SK-N-SH treated with all-trans-retinoic acid at 6 μM for 48 hours (cell line): ENCODE measurements around the gene EDAR.

Experiments
- ATAC-seq: fragments of 200-7000 bp; cut with Tn5 transposase; 3 replicates; pipeline ENCODE4 v1.9.1; 2020; ENCODE audit warnings: mild to moderate bottlenecking, moderate library complexity
- ARNTL ChIP-seq: fragments of 450-650 bp; formaldehyde crosslinking; IDR thresholded peaks from 2 replicates; pipeline ENCODE4 v1.5.0; 2020; ENCODE audit warnings: low read depth, mild to moderate bottlenecking, moderate library complexity, borderline replicate concordance
- BACH2 ChIP-seq: fragments of 250-450 bp; sonication (Bioruptor Pico); IDR thresholded peaks from 2 replicates; pipeline ENCODE4 v1.9.0; 2021; ENCODE audit warnings: mild to moderate bottlenecking, borderline replicate concordance
- CREB5 ChIP-seq: fragments of 250-450 bp; sonication (Bioruptor Pico); IDR thresholded peaks from 2 replicates; pipeline ENCODE4 v1.5.1; 2020; ENCODE audit warnings: low read depth, mild to moderate bottlenecking, moderate library complexity
- CSDC2 ChIP-seq: fragments of 250-450 bp; sonication (Bioruptor Pico); IDR thresholded peaks from 2 replicates; pipeline ENCODE4 v1.5.0; 2020; ENCODE audit warnings: mild to moderate bottlenecking, moderate library complexity
- ESRRG ChIP-seq: fragments of 250-450 bp; sonication (Bioruptor Pico); IDR thresholded peaks from 2 replicates; pipeline ENCODE4 v1.6.1; 2021; ENCODE audit warnings: mild to moderate bottlenecking
- GLIS3 ChIP-seq: fragments of 250-450 bp; sonication (Bioruptor Pico); IDR thresholded peaks from 2 replicates; pipeline ENCODE4 v1.5.0; 2020; ENCODE audit warnings: mild to moderate bottlenecking, moderate library complexity
- ISL1 ChIP-seq: fragments of 250-450 bp; sonication (Bioruptor Pico); IDR thresholded peaks from 2 replicates; pipeline ENCODE4 v2.1.2; 2022; ENCODE audit warnings: mild to moderate bottlenecking, moderate library complexity
- OSR1 ChIP-seq: fragments of 250-450 bp; sonication (Bioruptor Pico); IDR thresholded peaks from 2 replicates; pipeline ENCODE4 v1.8.0; 2022; ENCODE audit warnings: moderate library complexity, mild to moderate bottlenecking, inconsistent platforms
- PATZ1 ChIP-seq: fragments of 250-450 bp; sonication (Bioruptor Pico); IDR thresholded peaks from 2 replicates; pipeline ENCODE4 v1.8.0; 2020; ENCODE audit warnings: mild to moderate bottlenecking, moderate library complexity, borderline replicate concordance
- POU6F1 ChIP-seq: fragments of 250-450 bp; sonication (Bioruptor Pico); IDR thresholded peaks from 2 replicates; pipeline ENCODE4 v1.8.0; 2021; ENCODE audit warnings: low read depth, mild to moderate bottlenecking, moderate library complexity, borderline replicate concordance
- RARB ChIP-seq: fragments of 250-450 bp; sonication (Bioruptor Pico); IDR thresholded peaks from 2 replicates; pipeline ENCODE4 v1.8.0; 2021; ENCODE audit warnings: mild to moderate bottlenecking, moderate library complexity
- SNAI2 ChIP-seq: fragments of 250-450 bp; sonication (Bioruptor Pico); IDR thresholded peaks from 2 replicates; pipeline ENCODE4 v1.5.0; 2020; ENCODE audit warnings: mild to moderate bottlenecking, moderate library complexity
- TCF4 ChIP-seq: fragments of 250-450 bp; sonication (Bioruptor Pico); IDR thresholded peaks from 2 replicates; pipeline ENCODE4 v1.8.0; 2021; ENCODE audit warnings: mild to moderate bottlenecking, moderate library complexity, borderline replicate concordance
- TOX ChIP-seq: fragments of 250-450 bp; sonication (Bioruptor Pico); IDR thresholded peaks from 2 replicates; pipeline ENCODE4 v1.8.0; 2021; ENCODE audit warnings: mild to moderate bottlenecking, moderate library complexity, borderline replicate concordance
- TSHZ2 ChIP-seq: fragments of 250-450 bp; sonication (Bioruptor Pico); IDR thresholded peaks from 2 replicates; pipeline ENCODE4 v1.5.0; 2020; ENCODE audit warnings: mild to moderate bottlenecking, moderate library complexity
- ZC3H10 ChIP-seq: fragments of 250-450 bp; sonication (Bioruptor Pico); IDR thresholded peaks from 2 replicates; pipeline ENCODE4 v1.5.1; 2021; ENCODE audit warnings: mild to moderate bottlenecking, moderate library complexity
- ZFP30 ChIP-seq: fragments of 450-650 bp; formaldehyde crosslinking; IDR thresholded peaks from 2 replicates; pipeline ENCODE4 v1.5.0; 2022; ENCODE audit warnings: mild to moderate bottlenecking, moderate library complexity
- ZNF565 ChIP-seq: fragments of 450-650 bp; formaldehyde crosslinking; conservative IDR thresholded peaks from 2 replicates; pipeline ENCODE4 v1.5.0; 2020; ENCODE audit warnings: low read depth, mild to moderate bottlenecking, moderate library complexity
- ZNF70 ChIP-seq: fragments of 450-650 bp; formaldehyde crosslinking; IDR thresholded peaks from 2 replicates; pipeline ENCODE4 v1.5.0; 2020; ENCODE audit warnings: mild to moderate bottlenecking, moderate library complexity
- ZNF8 ChIP-seq: fragments of 450-650 bp; formaldehyde crosslinking; IDR thresholded peaks from 2 replicates; pipeline ENCODE4 v1.5.0; 2020; ENCODE audit warnings: mild to moderate bottlenecking, moderate library complexity

EDAR gene

GRCh38 chr2:108906403-108907077, 82.5 kb downstream of the EDAR start:
- TF ChIP-seq ARNTL: no peak
- TF ChIP-seq ZNF565 (CRISPR knock-in tag): no peak
- no peak for TF ChIP-seq RARB
- TF ChIP-seq BACH2 (CRISPR knock-in tag): no peak
- TF ChIP-seq ISL1 (CRISPR knock-in tag): no peak
- no peak for TF ChIP-seq POU6F1
- TF ChIP-seq CSDC2 (CRISPR knock-in tag): no peak
- TF ChIP-seq GLIS3 (CRISPR knock-in tag): no peak
- TF ChIP-seq OSR1 (CRISPR knock-in tag): no peak
- no peak for TF ChIP-seq SNAI2
- TF ChIP-seq ZC3H10 (CRISPR knock-in tag): no peak
- no peak for TF ChIP-seq CREB5 (CRISPR knock-in tag)
- no peak for TF ChIP-seq TCF4 (CRISPR knock-in tag)
- TF ChIP-seq ESRRG (CRISPR knock-in tag): no peak
- no peak for TF ChIP-seq ZNF70 (CRISPR knock-in tag)
- no peak for TF ChIP-seq TOX (CRISPR knock-in tag)
- TF ChIP-seq TSHZ2 (CRISPR knock-in tag): no peak
- ATAC-seq: no peak

- ATAC-seq: no peak
- no peak for TF ChIP-seq TOX (CRISPR knock-in tag)
- no peak for TF ChIP-seq ZC3H10 (CRISPR knock-in tag)
- no peak for TF ChIP-seq ZNF70 (CRISPR knock-in tag)
- no peak for TF ChIP-seq PATZ1 (CRISPR knock-in tag)
- no peak for TF ChIP-seq BACH2 (CRISPR knock-in tag)
- TF ChIP-seq ZFP30 (CRISPR knock-in tag): no peak
- TF ChIP-seq ZNF565 (CRISPR knock-in tag): no peak
- TF ChIP-seq ESRRG (CRISPR knock-in tag): no peak
- TF ChIP-seq CREB5 (CRISPR knock-in tag): no peak
- TF ChIP-seq ZNF8 (CRISPR knock-in tag): no peak
Observed at GRCh38 chr2:108905906-108906305, 83.1 kb downstream of the EDAR start.

- TF ChIP-seq RARB (no peak), OSR1 (CRISPR knock-in tag) (no peak)
- no peak for ATAC-seq
Observed at GRCh38 chr2:108905176-108905575, 83.8 kb downstream of the EDAR start.
